B cell (primary cell): Measurements from ENCODE around the gene TGFBR3L. TPM values are rescaled to one million over a fixed set of nuclear protein-coding genes. Genes with fewer than 3 reads are reported as not detected.

Experiments used
- ATAC-seq: fragments of 200-7000 bp; cut with Tn5 transposase; one replicate; pipeline ENCODE4 v1.10.0; 2021; ENCODE audit warnings: low read depth, mild to moderate bottlenecking, moderate number of reproducible peaks, moderate library complexity
- CTCF ChIA-PET: fragments of 350-600 bp; sonication (Branson Sonifier 250); formaldehyde crosslinking; loops from one replicate; lab custom pipeline; 2021; ENCODE audit warnings: antibody characterized with exemption, inconsistent platforms; lab: Charles Lee
- POLR2A ChIA-PET: fragments of 350-600 bp; sonication (Branson Sonifier 250); formaldehyde crosslinking; loops from one replicate; lab custom pipeline; 2021; ENCODE audit warnings: antibody characterized with exemption; lab: Charles Lee
- DNase-seq: peaks from one replicate; pipeline ENCODE4 v3.0.0; 2013
- H2AFZ ChIP-seq: 2 replicates; pipeline ENCODE4 v1.6.1; 2012; ENCODE audit warnings: mild to moderate bottlenecking, low read depth, low read length; ENCODE audit not compliant: insufficient read depth, poor library complexity, severe bottlenecking
- H3K27ac ChIP-seq, 2 donors: 1 replicate in 1 of 2; 2 replicates in 1 of 2; pipeline ENCODE4 v1.5.1; 2012 to 2013; ENCODE audit warnings: low read length in 2 of 2, mild to moderate bottlenecking in 2 of 2, moderate library complexity in 1 of 2
- H3K27me3 ChIP-seq, 4 experiments: fragments of 200-600 bp in 1 of 4; sonication (generic) in 1 of 4; replicated peaks in 1 of 4; 1 replicate in 2 of 4; 2 replicates in 2 of 4; pipeline versions ENCODE4 v1.6.1 to v1.7.0; 2013 to 2016; ENCODE audit warnings: low read length in 3 of 4, mild to moderate bottlenecking in 2 of 4, mixed read lengths in 1 of 4, moderate library complexity in 1 of 4; ENCODE audit not compliant: insufficient read depth in 4 of 4, control insufficient read depth in 3 of 4; ENCODE audit errors: control extremely low read depth in 1 of 4
- H3K36me3 ChIP-seq, 2 experiments: replicated peaks in 1 of 2; 1 replicate in 1 of 2; 2 replicates in 1 of 2; pipeline versions ENCODE4 v1.6.1 to v1.7.1; 2013; ENCODE audit warnings: low read length in 1 of 2; ENCODE audit not compliant: insufficient read depth in 2 of 2, control insufficient read depth in 1 of 2; ENCODE audit errors: control extremely low read depth in 1 of 2, extremely low read depth in 1 of 2
- H3K4me1 ChIP-seq, 2 donors: fragments of 200-600 bp in 1 of 2; sonication (generic) in 1 of 2; 1 replicate in 1 of 2; 2 replicates in 1 of 2; pipeline versions ENCODE4 v1.5.1 to v1.6.1; 2013 to 2017; ENCODE audit warnings: low read length in 2 of 2; ENCODE audit not compliant: control insufficient read depth in 2 of 2, insufficient read depth in 2 of 2
- H3K4me2 ChIP-seq: replicated peaks from 2 replicates; pipeline ENCODE3; 2012; ENCODE audit warnings: mild to moderate bottlenecking, low read depth, low read length; ENCODE audit not compliant: poor library complexity, severe bottlenecking
- H3K4me3 ChIP-seq, 5 experiments: fragments of 200-600 bp in 1 of 5; sonication (generic) in 1 of 5; 1 replicate in 3 of 5; 2 replicates in 2 of 5; pipeline versions ENCODE4 v1.5.1 to v1.7.0; 2011 to 2016; ENCODE audit warnings: low read length in 4 of 5, mild to moderate bottlenecking in 4 of 5, low read depth in 2 of 5, control low read depth in 1 of 5, moderate library complexity in 1 of 5; ENCODE audit not compliant: insufficient read depth in 1 of 5; ENCODE audit errors: control extremely low read depth in 1 of 5, extremely low read depth in 1 of 5
- H3K79me2 ChIP-seq: fragments of 200-600 bp; sonication (generic); one replicate; pipeline ENCODE4 v1.6.0; 2016; ENCODE audit warnings: low read length; ENCODE audit not compliant: control insufficient read depth, insufficient read depth
- H3K9ac ChIP-seq: fragments of 200-600 bp; sonication (generic); 2 replicates; pipeline ENCODE4 v1.6.1; 2017; ENCODE audit warnings: mild to moderate bottlenecking, low read length, moderate library complexity
- H3K9me3 ChIP-seq, 3 donors: one replicate each; pipeline versions ENCODE4 v1.6.1 to v1.7.1; 2013; ENCODE audit warnings: low read length in 2 of 3; ENCODE audit not compliant: control insufficient read depth in 2 of 3, insufficient read depth in 1 of 3; ENCODE audit errors: control extremely low read depth in 1 of 3
- H4K20me1 ChIP-seq: 2 replicates; pipeline ENCODE4 v1.6.0; 2012; ENCODE audit warnings: mild to moderate bottlenecking, low read length; ENCODE audit not compliant: insufficient read depth, control insufficient read depth, poor library complexity, severe bottlenecking
- H3K27ac Mint-ChIP-seq: one replicate; pipeline ENCODE4 v1.8.0; 2021; ENCODE audit warnings: mixed read lengths
- H3K27me3 Mint-ChIP-seq: one replicate; pipeline ENCODE4 v1.8.0; 2021; ENCODE audit warnings: mixed read lengths
- H3K4me1 Mint-ChIP-seq: one replicate; pipeline ENCODE4 v1.8.0; 2021; ENCODE audit warnings: mixed read lengths
- H3K4me3 Mint-ChIP-seq: one replicate; pipeline ENCODE4 v1.8.0; 2021; ENCODE audit warnings: mixed read lengths
- H3K9me3 Mint-ChIP-seq: one replicate; pipeline ENCODE4 v1.8.0; 2022; ENCODE audit warnings: mixed read lengths; ENCODE audit not compliant: insufficient read depth
- EZH2 ChIP-seq: IDR thresholded peaks from 2 replicates; pipeline ENCODE4 v1.6.1; 2012; ENCODE audit warnings: borderline replicate concordance, low read depth, mild to moderate bottlenecking, moderate library complexity, low read length; ENCODE audit not compliant: insufficient read depth, poor library complexity, severe bottlenecking
- WGBS: methylation state at CpG from one replicate; pipeline ENCODE4 v1.1.5; 2013; ENCODE audit warnings: missing lambda C conversion rate; ENCODE audit not compliant: insufficient coverage; 5-methylcytosine and 5-hydroxymethylcytosine counted together
- intact Hi-C: fragments of 100-400 bp; cut with micrococcal nuclease; formaldehyde crosslinking; loops from one replicate; pipeline ENCODE4 v1.10.0; 2022
- polyA plus RNA-seq: library from polyadenylated mRNA; depleted of rRNA; stranded (reverse); fragments of >200 nt; gene quantifications from 2 replicates; pipeline ENCODE4 v1.2.3, GENCODE V29; 2012
- total RNA-seq, 2 donors: library from RNA; stranded (reverse); fragments of 120-200 nt in 1 of 2; gene quantifications; 1 replicate in 1 of 2; 2 replicates in 1 of 2; pipeline versions ENCODE4 v1.2.3 to v1.2.4, GENCODE V29; 2013 to 2022
- TF ChIP-seq, protein P1 (sequence below): fragments of 200-600 bp; IDR thresholded peaks from one replicate; pipeline ENCODE4 v1.8.0; 2022; ENCODE audit warnings: antibody characterized with exemption, mild to moderate bottlenecking

Gene TGFBR3L
- total and polyA plus RNA-seq, 2 donors (not counting 1 experiment from before 2014, with no cell fraction given): 0.21 to 0.22 TPM

DNA sequence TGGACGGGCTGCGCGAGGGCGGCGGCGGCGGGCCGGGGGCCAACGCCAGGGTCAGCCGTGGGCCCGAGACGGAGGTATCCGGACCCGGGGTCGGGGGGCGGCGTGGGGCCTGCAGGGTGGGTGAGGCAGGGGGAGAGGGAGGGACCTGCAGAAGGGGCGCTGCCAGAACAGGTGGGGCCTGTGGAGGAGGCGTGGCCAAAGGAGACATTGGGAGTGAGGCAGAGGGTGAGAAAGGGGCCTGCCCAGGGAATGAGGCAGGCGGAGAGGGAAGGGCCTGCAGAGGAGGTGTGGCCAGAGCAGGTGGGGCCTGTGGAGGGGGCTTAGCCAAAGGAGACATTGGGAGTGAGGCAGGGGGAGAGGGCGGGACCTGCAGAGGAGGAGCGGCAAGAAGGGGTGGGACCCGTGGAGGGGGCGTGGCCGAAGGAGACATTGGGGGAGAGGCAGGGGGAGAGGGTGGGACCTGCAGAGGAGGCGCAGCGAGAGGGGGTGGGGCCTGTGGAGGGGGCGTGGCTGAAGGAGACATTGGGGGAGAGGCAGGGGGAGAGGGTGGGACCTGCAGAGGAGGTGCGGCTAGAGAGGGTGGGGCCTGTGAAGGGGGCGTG is 44.6 kb upstream of the TGFBR3L start:
- no peaks in the 10 kb centered on the region for H3K36me3 ChIP-seq
- peak overlapping the region; percentile 74 for H3K9ac ChIP-seq
- Mint-ChIP-seq H3K27me3 (peaks cover 26% of the 10 kb centered on the region), H3K4me1 (peaks cover 35% of the 10 kb centered on the region), H3K9me3 (peaks cover 4% of the 10 kb centered on the region), H3K27ac (peak overlapping the region; percentile 56), H3K4me3 (peak overlapping the region; percentile 66)
- no peak for ATAC-seq
- no peaks in the 10 kb centered on the region for H3K79me2 ChIP-seq
- peaks cover 0 to 80% (median 23%) of the 10 kb centered on the region in 4 experiments for H3K27me3 ChIP-seq
- H3K4me2 ChIP-seq: peak overlapping the region; percentile 98
- intact Hi-C loops: loop anchor here (1.0 to 2.0 kb wide), 4 partner anchors 33 to 73 kb away; partner anchors contain the start of genes MAP2K7, SNAPC2 and TIMM44
- peak overlapping the region; percentile 84 for H2AFZ ChIP-seq
- peaks cover 0 to 57% (median 0%) of the 10 kb centered on the region in 3 donors for H3K9me3 ChIP-seq
- no peak overlapping the region for H3K27ac ChIP-seq
- POLR2A ChIA-PET: interaction anchor here (0.7 to 1.3 kb wide), 4 partner anchors 33 to 152 kb away, joined by 3 to 11 read pairs (median 4); partner anchors contain the start of genes MAP2K7 and TIMM44
- H3K4me3 ChIP-seq: peak overlapping the region in 3 of 5 experiments; percentile 52 to 63 (median 60)
- peak; percentile 65 for DNase-seq
- peaks cover 11% of the 10 kb centered on the region for H4K20me1 ChIP-seq
- CTCF ChIA-PET: interaction anchor here (0.6 to 2.0 kb wide), 17 partner anchors 7 to 1409 kb away, joined by 3 to 15 read pairs (median 5); partner anchors contain the start of genes MAP2K7, SNAPC2, TIMM44 and TRAPPC5
- H3K4me1 ChIP-seq: peaks cover 48 to 55% of the 10 kb centered on the region in 2 donors
- TF ChIP-seq EZH2: no peak
- TF ChIP-seq, protein P1, sequence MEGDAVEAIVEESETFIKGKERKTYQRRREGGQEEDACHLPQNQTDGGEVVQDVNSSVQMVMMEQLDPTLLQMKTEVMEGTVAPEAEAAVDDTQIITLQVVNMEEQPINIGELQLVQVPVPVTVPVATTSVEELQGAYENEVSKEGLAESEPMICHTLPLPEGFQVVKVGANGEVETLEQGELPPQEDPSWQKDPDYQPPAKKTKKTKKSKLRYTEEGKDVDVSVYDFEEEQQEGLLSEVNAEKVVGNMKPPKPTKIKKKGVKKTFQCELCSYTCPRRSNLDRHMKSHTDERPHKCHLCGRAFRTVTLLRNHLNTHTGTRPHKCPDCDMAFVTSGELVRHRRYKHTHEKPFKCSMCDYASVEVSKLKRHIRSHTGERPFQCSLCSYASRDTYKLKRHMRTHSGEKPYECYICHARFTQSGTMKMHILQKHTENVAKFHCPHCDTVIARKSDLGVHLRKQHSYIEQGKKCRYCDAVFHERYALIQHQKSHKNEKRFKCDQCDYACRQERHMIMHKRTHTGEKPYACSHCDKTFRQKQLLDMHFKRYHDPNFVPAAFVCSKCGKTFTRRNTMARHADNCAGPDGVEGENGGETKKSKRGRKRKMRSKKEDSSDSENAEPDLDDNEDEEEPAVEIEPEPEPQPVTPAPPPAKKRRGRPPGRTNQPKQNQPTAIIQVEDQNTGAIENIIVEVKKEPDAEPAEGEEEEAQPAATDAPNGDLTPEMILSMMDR: no peak
- 9% methylated on average over 24 of the region's 30 CpGs for WGBS
